GM19397 (cell line): ENCODE measurements around the gene DTX4.
A peak's percentile ranks its signal among the peaks of the same experiment; 100 is the strongest.
"Not testable (repeated sequence)": the region's sequence is repeated elsewhere in the genome, so short reads cannot be mapped to it uniquely, and the experiment has no call there.

Experiments used
- ATAC-seq: cut with Tn5 transposase; IDR thresholded peaks from one replicate; pipeline ENCODE4 v1.9.1; 2021; ENCODE audit warnings: mild to moderate bottlenecking, moderate library complexity; ENCODE audit not compliant: unreplicated experiment

DTX4 gene

GRCh38 chr11:59171508-59172322 is at the start of gene DTX4:
Gene DTX4 (plus strand): TSS chr11:59172132. CDS start chr11:59172596, 464 bp downstream.
- ATAC-seq = peak; percentile 68

DNA sequence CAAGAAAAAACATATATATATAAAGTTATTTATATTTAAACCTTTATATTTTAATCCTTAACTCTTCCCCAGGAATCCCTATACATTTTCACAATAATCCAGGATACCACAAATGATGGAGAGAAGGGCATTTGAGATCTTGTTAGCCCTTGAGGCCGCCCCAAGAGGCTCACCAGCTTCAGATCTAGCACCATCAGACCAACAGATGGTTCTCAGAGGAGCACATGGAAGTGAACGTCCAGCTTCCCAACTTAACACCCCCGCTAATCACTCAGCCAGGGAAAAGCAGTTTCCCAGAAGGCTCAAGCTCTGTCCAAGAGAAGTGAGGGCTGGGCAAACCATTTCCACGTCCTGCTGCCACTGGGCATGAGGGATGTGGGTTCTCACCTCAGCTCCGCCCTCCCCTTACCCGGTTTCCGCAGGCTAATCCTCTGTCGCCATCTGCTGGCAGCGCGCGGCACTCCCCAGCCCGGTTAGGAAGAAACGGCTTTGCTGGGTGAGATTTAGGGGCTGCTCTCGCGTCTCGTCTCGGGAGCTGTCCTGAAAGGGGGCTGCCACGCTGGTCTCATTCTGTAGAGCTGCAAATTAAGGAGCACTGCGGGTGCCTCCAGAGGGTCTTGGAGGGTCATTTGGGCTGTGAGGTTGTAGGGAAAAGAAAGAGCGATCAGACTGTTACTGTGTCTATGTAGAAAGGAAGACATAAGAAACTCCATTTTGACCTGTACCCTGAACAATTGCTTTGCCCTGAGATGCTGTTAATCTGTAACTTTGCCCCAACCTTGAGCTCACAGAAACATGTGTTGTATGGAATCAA is 36.1 kb upstream of the DTX4 start:
- peak; percentile 93 for ATAC-seq

GRCh38 chr11:59136551-59136950 is 35.4 kb upstream of the DTX4 start:
- ATAC-seq = not testable (repeated sequence)

DNA sequence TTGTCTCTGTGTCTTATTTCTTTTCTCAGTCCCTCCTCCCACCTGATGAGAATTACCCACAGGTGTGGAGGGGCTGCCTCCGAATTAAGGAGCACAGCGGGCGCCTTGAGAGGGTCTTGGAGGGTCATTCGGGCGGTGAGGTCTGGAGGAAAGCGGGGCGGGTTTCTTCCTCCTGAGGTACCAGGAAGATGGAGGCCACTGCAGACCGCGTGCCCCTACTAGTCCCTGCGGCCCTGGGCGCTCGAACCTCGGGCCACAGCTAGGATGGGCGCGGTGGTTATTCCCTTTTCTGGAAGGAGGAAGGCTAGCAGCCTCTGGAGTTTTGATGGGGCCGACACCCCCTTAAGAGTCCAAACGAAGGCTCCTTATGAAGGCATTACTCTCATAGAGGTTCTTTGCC is 34.7 kb upstream of the DTX4 start:
- ATAC-seq = no peak

DNA sequence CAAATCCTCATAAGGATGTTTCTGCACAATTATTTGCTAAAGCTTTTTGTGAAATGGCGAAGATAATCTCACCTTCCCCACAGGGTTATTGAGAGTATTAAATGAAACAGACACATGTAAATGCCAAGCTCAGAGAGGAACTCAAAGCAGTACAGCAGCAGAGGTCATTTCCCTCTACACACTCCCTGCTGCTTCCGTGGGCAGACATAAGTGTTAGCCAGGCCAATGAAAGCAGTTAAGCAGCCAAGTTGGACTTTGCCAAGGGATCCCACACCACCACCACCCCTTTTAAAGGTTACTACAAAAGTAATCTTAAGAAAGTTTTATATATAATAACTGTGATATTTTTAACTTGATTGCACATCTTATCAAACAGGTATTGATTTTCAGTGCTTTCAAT is 33.3 kb upstream of the DTX4 start:
- ATAC-seq = no peak

DNA sequence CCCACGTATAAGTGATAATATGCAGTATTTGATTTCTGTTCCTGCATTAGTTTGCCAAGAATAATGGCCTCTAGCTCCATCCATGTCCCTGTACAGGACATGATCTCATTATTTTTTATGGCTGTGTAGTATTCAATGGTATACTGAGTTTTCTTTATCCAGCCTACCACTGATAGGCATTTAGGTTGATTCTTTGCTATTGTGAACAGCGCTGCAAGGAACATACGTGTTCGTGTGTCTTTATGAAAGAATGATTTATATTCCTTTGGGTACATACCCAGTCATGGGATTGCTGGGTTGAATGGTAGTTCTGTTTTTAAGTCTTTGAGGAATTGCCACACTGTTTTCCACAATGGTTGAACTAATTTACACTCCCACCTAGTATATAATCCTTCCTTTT is 30.7 kb upstream of the DTX4 start:
- ATAC-seq = no peak

DNA sequence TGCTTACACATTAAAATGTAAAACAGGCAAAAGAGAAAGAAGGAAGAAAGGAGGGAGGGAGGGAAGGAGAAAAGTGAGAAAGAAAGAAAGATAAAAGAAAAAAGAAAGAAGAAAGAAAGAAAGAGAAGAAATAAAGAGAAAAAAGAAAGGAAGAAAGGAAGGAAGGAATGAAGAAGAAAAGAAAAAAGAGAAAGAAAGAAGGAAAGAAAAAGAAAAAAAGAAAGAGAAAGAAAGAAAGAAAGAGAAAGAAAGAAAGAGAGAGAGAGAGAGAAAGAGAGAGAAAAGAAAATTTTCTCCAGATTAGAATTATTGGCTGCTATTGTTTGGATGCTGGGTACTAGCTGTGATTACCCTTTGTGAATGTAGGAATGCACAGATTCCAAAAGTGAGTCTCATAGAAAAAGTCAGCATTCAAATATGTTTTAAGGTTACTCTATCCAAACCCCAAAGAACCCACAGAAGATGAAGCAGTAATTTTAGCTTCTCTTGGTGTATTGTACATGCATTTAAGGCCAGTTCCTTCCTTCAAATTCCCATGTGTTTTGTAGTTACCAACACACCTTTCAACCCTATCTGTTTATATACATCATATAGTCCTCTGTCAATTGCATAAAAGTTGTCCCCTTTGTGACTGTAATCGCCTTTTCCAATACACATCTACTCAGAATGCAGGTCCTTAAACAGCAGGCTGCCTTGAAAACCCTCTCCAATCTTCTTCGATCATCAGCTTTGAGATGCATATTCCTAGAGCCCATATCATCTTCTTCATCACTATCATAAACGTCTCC is 30.1 kb upstream of the DTX4 start:
- ATAC-seq = no peak

DNA sequence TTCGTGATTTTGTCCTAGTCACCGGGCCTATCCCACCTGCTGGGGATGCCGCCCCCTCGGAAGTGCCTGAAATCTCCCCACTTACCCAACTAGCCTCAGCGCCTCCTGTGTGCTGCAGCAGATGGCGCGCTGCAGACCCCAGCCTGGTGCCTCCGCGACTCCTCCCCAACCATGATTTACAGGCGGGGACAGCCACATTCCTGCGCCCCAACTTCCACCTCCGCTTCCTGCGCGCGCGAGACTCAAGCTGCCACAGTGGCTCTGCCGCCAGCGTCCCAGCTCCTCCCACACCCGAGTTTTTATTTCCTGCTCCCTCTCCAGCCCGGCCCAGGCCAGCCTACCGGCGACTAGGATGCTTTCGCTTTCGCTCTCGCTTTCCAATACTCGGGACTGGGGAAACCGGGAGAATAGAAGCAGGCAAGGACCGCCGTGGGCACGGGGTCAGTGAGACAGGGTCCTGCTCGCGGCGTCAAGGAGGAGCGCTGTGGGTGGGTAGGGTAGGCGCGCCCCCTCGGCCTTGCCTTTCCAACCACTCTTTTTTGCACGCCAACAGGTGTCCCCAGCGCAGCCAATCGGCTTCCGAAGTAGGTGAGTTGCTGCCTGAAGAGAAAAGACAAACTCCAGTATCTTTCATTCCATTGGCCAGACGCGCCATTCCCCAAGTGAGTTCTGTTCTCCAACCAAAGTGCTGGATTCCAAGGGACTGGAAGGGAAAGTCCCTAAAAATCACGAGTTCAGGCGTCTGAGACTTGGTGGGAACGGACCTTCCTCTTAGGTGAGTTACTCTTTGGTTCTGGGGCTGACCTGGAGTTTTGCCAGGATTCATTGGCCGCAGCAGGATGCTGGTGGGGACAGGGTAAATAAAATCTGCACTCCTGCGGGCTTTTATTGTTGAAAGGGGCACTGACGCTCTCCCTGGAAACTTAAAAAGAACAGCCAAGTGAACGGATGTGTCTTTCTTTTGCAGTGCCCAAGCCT is 29.1 kb upstream of the DTX4 start, which contains the start of gene FAM111A:
Gene FAM111A (plus strand): TSS at position 327 of the 978 bp plus-strand sequence. CDS start 6,017 bp downstream, outside the sequence.
- peak; percentile 67 for ATAC-seq

- ATAC-seq = no peak
These were observed 27.8 kb upstream of the DTX4 start for GRCh38 chr11:59144096-59144495.

GRCh38 chr11:59144579-59145345 is 27.2 kb upstream of the DTX4 start:
- ATAC-seq = peak; percentile 49

DNA sequence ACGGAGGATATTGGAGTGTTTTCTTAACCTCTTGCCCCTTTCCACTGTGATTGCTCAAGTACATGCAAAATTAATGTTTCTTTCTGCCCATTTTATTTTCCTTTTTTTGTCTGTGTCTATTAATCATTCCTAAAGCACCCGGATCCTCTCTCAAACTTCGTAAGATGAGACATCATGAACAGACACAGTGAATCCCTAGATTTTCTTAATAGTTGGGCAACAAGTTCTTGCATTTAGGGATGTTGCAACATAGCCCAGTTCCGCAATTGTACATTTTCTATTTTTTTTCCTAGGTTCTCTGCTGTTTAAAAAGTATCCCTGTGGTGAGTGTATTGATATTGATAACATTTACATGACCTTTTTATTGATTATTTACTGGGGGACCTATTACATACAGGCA is 26.4 kb upstream of the DTX4 start:
- ATAC-seq = no peak

DNA sequence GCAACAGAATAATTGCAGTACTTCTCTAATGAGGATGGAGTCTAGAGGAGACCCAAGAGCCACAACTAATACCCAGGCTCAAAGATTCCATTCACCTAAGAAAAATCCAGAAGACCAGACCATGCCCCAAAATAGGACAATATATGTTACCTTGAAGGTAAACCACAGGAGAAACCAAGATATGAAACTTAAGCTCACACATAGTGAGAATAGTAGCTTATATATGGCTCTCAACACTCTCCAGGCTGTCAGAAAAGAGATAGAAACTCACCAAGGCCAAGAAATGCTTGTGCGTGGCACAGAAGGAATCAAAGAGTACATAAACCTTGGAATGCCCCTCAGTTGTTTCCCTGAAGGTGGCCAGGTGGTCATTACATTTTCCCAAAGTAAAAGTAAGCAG is 20.2 kb upstream of the DTX4 start:
- ATAC-seq = peak; percentile 43

DNA sequence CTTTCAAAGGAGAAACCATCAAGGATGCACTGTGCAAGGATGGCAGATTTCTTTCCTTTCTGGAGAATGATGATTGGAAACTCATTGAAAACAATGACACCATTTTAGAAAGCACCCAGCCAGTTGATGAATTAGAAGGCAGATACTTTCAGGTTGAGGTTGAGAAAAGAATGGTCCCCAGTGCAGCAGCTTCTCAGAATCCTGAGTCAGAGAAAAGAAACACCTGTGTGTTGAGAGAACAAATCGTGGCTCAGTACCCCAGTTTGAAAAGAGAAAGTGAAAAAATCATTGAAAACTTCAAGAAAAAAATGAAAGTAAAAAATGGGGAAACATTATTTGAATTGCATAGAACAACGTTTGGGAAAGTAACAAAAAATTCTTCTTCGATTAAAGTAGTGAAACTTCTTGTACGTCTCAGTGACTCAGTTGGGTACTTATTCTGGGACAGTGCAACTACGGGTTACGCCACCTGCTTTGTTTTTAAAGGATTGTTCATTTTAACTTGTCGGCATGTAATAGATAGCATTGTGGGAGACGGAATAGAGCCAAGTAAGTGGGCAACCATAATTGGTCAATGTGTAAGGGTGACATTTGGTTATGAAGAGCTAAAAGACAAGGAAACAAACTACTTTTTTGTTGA is 19.5 kb upstream of the DTX4 start:
- ATAC-seq = peak; percentile 81

- no peak for ATAC-seq
These were observed 17.3 kb upstream of the DTX4 start for GRCh38 chr11:59154610-59155009.

DNA sequence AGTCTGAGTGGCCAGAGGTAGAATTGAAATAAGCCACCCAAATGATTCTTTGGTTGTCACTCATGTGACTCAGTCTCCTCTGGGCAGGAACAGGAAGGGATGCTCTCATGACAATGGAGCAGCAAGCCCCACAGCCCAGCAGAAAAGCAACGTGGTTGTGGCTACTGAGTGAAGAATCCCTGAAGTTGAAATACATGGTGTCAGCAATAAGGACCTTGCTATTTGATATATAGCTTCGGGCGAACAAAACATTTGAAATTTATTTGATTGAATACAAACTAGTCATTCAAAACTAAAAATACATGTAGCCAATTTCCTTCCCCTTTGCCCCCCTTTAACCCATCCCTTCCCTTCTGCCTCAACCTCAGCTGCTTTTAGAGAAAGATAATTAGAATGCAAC is 14.5 kb upstream of the DTX4 start:
- no peak for ATAC-seq

- peak; percentile 91 for ATAC-seq
These were observed 13.5 kb upstream of the DTX4 start for GRCh38 chr11:59158206-59159068.

GRCh38 chr11:59164028-59164427 is 7.9 kb upstream of the DTX4 start:
- no peak for ATAC-seq
